Tibial nerve (tissue), 4 donors: ENCODE data around the gene AUTS2.

ENCODE experiments used
- EP300 ChIP-seq, 2 donors: sonication (generic); formaldehyde crosslinking; IDR thresholded peaks; one replicate each; pipeline ENCODE4 v1.6.1; 2017; ENCODE audit warnings: antibody characterized with exemption in 2 of 2, mild to moderate bottlenecking in 1 of 2
- TF ChIP-seq, protein P1 (sequence below), 5 experiments: fragments of 200-600 bp in 3 of 5; fragments of 450-650 bp in 2 of 5; sonication (generic) in 3 of 5; IDR thresholded peaks; one replicate each; pipeline ENCODE4 v1.5.1; 2016 to 2019; ENCODE audit warnings: antibody characterized with exemption in 5 of 5, mild to moderate bottlenecking in 3 of 5, moderate library complexity in 2 of 5

DNA sequence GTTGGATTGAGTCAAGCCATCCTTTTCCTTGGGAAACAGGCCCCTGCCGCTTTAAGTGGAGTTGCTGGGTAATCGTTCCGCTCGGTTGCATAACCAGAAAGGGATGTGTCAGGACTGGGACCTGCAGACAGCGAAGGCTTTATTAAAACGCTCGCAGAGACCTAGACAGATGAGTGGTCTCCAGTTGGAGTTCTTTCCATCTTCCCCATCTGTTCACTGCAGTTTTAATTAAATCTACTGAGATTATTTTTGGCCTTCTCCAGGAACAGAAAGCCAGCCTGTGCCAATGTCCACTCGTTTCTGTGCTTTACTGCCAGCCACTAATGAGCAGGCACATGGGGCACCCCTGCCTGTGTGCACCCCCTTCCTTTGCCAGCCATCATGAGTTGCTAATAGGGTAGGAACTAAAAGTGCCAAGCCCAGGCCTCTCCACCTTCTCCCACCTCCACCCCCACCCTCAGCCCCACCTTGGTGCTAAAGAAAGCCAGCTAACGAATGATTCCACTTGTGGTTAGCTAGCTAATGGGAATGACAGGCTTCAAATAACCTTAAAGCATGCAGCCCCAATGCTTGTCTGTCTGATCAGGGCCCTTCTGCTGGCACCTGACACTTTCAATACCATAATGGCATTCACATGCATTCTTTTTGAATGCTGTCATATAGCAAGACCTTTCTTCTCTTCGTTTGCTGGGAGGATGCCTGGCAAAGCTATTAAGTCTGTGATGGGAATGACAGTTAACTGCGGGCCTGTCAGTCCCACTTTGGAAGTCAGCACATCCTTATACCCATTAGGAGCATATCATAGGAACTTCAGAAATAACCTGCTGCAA lies 976.9 kb downstream of the AUTS2 start:
- TF ChIP-seq, protein P1, sequence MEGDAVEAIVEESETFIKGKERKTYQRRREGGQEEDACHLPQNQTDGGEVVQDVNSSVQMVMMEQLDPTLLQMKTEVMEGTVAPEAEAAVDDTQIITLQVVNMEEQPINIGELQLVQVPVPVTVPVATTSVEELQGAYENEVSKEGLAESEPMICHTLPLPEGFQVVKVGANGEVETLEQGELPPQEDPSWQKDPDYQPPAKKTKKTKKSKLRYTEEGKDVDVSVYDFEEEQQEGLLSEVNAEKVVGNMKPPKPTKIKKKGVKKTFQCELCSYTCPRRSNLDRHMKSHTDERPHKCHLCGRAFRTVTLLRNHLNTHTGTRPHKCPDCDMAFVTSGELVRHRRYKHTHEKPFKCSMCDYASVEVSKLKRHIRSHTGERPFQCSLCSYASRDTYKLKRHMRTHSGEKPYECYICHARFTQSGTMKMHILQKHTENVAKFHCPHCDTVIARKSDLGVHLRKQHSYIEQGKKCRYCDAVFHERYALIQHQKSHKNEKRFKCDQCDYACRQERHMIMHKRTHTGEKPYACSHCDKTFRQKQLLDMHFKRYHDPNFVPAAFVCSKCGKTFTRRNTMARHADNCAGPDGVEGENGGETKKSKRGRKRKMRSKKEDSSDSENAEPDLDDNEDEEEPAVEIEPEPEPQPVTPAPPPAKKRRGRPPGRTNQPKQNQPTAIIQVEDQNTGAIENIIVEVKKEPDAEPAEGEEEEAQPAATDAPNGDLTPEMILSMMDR (IDR thresholded peaks at IDR 0.05): no peak
- TF ChIP-seq EP300 (IDR thresholded peaks at IDR 0.05): no peak
